Breast epithelium (tissue), 3 donors: Measurements from ENCODE around the gene AGER.

Source experiments
- POLR2A ChIP-seq: fragments of 450-650 bp; IDR thresholded peaks from one replicate; pipeline ENCODE4 v1.6.1; 2016; ENCODE audit warnings: antibody characterized with exemption, mild to moderate bottlenecking, moderate library complexity
- POLR2AphosphoS5 ChIP-seq, 3 donors: sonication (generic); formaldehyde crosslinking; IDR thresholded peaks; one replicate each; pipeline ENCODE4 v1.6.1; 2017; ENCODE audit warnings: antibody characterized with exemption in 3 of 3
- TF ChIP-seq, protein P1 (sequence below), 3 donors: fragments of 450-650 bp; IDR thresholded peaks; one replicate each; pipeline ENCODE4 v1.5.1; 2016 to 2017; ENCODE audit warnings: antibody characterized with exemption in 3 of 3, mild to moderate bottlenecking in 3 of 3, moderate library complexity in 3 of 3

DNA sequence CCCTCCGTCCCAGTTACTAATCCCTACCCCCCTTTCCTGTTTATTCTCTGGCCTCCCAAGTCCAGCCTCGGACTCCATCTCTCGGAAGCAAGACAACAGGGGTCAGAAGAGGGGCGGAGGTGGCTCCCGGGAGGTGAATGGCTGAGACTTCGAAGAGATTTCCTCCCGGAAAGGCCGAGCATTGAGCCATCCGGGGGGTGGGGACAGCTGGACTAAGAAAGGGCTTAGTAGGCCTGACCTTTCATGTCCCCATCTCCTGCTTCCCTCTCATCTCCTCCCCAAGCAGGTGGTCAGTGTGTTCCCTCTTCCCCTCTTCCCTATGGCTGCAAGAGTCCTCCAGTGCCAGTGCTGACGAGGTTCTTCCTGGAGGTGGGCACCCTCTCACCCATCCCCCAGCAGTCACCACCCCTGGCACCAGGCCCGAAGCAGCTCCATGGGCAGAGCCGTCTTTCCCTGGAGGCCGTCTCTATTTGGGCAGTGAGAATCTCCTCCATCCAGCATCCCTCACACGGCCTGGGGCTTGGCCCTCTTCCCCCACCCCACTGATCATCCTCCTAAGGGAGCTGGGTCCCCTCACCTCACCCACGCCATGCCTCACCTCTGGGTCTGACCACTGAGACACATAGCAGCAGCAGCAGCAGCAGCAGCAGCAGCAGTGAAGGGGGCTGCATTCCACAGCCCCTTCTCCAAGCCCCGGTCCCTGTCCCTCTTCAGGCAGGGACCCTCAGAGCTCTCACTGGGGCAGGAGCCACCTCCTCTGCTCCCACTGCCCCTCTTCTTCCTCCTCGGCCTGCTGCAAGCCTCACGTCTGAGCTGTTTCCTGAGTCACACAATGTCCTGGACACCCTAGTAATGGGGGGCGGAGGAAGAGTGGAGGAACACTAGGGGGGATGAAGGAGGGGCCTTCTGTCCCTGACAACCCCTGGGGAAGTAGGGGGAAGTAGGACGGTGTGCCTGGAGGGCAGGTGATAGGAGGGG lies 39.5 kb upstream of the AGER start, which contains the start of gene NOTCH4:
- TF ChIP-seq, protein P1, sequence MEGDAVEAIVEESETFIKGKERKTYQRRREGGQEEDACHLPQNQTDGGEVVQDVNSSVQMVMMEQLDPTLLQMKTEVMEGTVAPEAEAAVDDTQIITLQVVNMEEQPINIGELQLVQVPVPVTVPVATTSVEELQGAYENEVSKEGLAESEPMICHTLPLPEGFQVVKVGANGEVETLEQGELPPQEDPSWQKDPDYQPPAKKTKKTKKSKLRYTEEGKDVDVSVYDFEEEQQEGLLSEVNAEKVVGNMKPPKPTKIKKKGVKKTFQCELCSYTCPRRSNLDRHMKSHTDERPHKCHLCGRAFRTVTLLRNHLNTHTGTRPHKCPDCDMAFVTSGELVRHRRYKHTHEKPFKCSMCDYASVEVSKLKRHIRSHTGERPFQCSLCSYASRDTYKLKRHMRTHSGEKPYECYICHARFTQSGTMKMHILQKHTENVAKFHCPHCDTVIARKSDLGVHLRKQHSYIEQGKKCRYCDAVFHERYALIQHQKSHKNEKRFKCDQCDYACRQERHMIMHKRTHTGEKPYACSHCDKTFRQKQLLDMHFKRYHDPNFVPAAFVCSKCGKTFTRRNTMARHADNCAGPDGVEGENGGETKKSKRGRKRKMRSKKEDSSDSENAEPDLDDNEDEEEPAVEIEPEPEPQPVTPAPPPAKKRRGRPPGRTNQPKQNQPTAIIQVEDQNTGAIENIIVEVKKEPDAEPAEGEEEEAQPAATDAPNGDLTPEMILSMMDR (IDR thresholded peaks at IDR 0.05): no peak
- no peak for TF ChIP-seq POLR2A
- no peak for TF ChIP-seq POLR2AphosphoS5 (IDR thresholded peaks at IDR 0.05)
